H4 (cell line): Measurements from ENCODE around the gene SYNC. TPM values are rescaled to one million over a fixed set of nuclear protein-coding genes. Genes with fewer than 3 reads are reported as not detected.
"Not testable (repeated sequence)": the region's sequence is repeated elsewhere in the genome, so short reads cannot be mapped to it uniquely, and the experiment has no call there.

ENCODE experiments used
- DNase-seq: peaks from one replicate; pipeline ENCODE4 v3.0.0-alpha.2; 2015; ENCODE audit warnings: low spot score
- total RNA-seq: library from RNA; depleted of rRNA; stranded (reverse); fragments of >200 nt; shearing (Covaris generic); gene quantifications from 2 replicates; pipeline ENCODE4 v1.2.3, GENCODE V29; 2014; rRNA removed

The SYNC gene
- total RNA-seq, 1 experiment from 2014 or later: 20.7 TPM

GRCh38 chr1:32642292-32642827 is 60.2 kb downstream of the SYNC start:
- not testable (repeated sequence) for DNase-seq

- no peak for DNase-seq
Measured at GRCh38 chr1:32639489-32640075, 63.0 kb downstream of the SYNC start.

GRCh38 chr1:32636914-32637645 is 65.5 kb downstream of the SYNC start:
- DNase-seq: no peak

DNA sequence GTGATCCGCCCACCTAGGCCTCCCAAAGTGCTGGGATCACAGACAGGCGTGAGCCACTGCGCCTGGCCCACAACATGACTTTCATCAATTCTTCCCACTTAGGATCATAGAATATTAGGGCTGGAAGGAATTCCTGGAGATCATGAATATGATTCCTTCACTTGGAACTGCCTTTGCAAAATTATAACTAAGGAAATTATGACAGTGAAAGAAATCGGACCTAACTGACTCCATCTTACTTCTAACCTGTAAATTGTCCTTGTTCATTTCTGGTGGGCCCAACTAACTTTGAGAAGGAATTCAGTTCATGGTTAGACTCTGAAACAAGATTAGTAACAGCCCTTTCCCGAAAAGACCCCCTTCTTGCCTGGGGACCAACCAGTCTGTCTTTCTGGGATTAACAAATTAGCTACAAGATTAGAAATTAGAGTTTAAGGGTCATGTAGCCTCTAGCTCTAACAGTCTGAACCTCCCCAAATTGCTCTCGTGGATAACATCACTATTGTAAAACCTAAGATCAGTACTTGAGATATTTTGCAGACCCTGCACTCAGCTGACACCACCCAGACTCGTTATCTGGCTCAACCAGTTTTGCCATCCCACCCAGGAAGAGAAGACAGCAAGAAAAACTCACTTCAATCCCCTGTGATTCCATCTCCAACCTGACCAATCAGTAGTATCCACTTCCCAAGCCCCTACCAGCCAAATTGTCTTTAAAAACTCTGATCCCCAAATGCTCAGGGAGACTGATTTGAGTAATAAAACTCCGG is 66.9 kb downstream of the SYNC start:
- DNase-seq: no peak

GRCh38 chr1:32632829-32633228 is 69.7 kb downstream of the SYNC start:
- DNase-seq: no peak

DNA sequence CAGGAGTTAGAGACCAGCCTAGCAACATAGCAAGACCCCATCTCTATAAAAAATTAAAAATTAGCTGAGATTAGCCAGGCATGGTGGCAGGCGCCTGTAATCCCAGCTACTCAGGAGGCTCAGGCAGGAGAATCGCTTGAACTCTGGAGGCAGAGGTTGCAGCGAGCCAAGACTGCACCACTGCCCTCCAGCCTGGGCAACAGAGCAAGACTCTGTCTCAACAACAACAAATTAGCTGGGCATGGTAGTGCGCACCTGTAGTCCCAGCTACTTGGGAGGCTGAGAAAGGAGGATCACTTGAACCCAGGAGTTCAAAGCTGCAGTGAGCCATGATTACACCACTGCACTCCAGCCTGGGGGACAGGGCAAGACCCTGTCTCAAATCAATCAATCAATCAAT is 72.4 kb downstream of the SYNC start:
- DNase-seq: not testable (repeated sequence)

Other genes with a start within 250 kb of the SYNC start
- gene ZBTB8B, start 237.7 kb downstream of the SYNC start, total RNA-seq: 0.02 TPM in 1 of 2 replicates, not detected in the other
- gene ZBTB8A, start 163.3 kb downstream of the SYNC start, total RNA-seq: 5.1 and 6.6 TPM in 2 replicates
- gene ZBTB8OS, start 52.2 kb downstream of the SYNC start, total RNA-seq: 101 and 102 TPM in 2 replicates
- gene RBBP4, start 51.6 kb downstream of the SYNC start, total RNA-seq: 137 and 157 TPM in 2 replicates
- gene YARS1, start 114.6 kb upstream of the SYNC start, total RNA-seq: 136 and 168 TPM in 2 replicates
- 25.2 and 29.1 TPM in 2 replicates for gene S100PBP, start 114.9 kb upstream of the SYNC start, total RNA-seq
- 0.12 and 0.15 TPM in 2 replicates for gene FNDC5, start 168.1 kb upstream of the SYNC start, total RNA-seq
- gene HPCA, start 183.7 kb upstream of the SYNC start, total RNA-seq: not detected in 2 replicates
- gene TMEM54, start 198.6 kb upstream of the SYNC start, total RNA-seq: 81.8 and 118 TPM in 2 replicates